Esophagus squamous epithelium (tissue), 5 donors: ENCODE data around the gene COL4A2. TPM values are rescaled to one million over a fixed set of nuclear protein-coding genes. Genes with fewer than 3 reads are reported as not detected.

Source experiments
- DNase-seq: peaks from one replicate; lab custom pipeline; 2025; lab: John Stamatoyannopoulos, UW
- H3K27ac ChIP-seq, 4 donors: fragments of 200-600 bp; sonication (generic); one replicate each; pipeline ENCODE4 v1.5.1; 2016 to 2019; ENCODE audit warnings: mild to moderate bottlenecking in 1 of 4
- H3K27me3 ChIP-seq, 4 donors: fragments of 200-600 bp; sonication (generic); 1 replicate in 3 of 4; 2 replicates in 1 of 4; pipeline versions ENCODE4 v1.5.1 to v1.6.0; 2017 to 2021; ENCODE audit warnings: antibody characterized with exemption in 1 of 4
- H3K36me3 ChIP-seq, 3 donors: fragments of 200-600 bp; sonication (generic); one replicate each; pipeline ENCODE4 v1.5.1; 2016 to 2019
- H3K4me1 ChIP-seq, 3 donors: fragments of 200-600 bp; sonication (generic); one replicate each; pipeline ENCODE4 v1.5.1; 2017 to 2019
- H3K4me3 ChIP-seq, 4 donors: fragments of 200-600 bp; sonication (generic); 1 replicate in 3 of 4; 2 replicates in 1 of 4; pipeline ENCODE4 v1.5.1; 2016 to 2019; ENCODE audit warnings: mild to moderate bottlenecking in 2 of 4, moderate library complexity in 1 of 4
- H3K9me3 ChIP-seq, 3 donors: fragments of 200-600 bp; sonication (generic); one replicate each; pipeline ENCODE4 v1.5.1; 2016 to 2019
- CTCF ChIP-seq, 6 experiments: fragments of 450-650 bp in 4 of 6; fragments of 200-600 bp in 2 of 6; sonication (generic) in 2 of 6; IDR thresholded peaks; one replicate each; pipeline ENCODE4 v1.5.1; 2016 to 2019; ENCODE audit warnings: antibody characterized with exemption in 6 of 6, mild to moderate bottlenecking in 4 of 6, moderate library complexity in 4 of 6
- POLR2A ChIP-seq, 4 donors: fragments of 450-650 bp; IDR thresholded peaks; one replicate each; pipeline ENCODE4 v1.6.1; 2017; ENCODE audit warnings: antibody characterized with exemption in 4 of 4, mild to moderate bottlenecking in 4 of 4, moderate library complexity in 3 of 4
- WGBS, 2 donors: methylation state at CpG; one replicate each; pipeline ENCODE4 v1.1.5; 2018; 5-methylcytosine and 5-hydroxymethylcytosine counted together
- intact Hi-C: fragments of 100-400 bp; cut with DNase I; formaldehyde crosslinking; loops from one replicate; pipeline ENCODE4 v1.15.0; 2022
- total RNA-seq, 4 donors: library from RNA; depleted of rRNA; stranded (reverse); fragments of >200 nt; gene quantifications; one replicate each; pipeline ENCODE4 v1.1.0, GENCODE V29; 2016
- donor health status: DM: yes; HTN: yes; CAD: no.

The COL4A2 gene
- total RNA-seq, 4 donors from 2014 or later: 11.9 to 102 (median 43.5) TPM

DNA sequence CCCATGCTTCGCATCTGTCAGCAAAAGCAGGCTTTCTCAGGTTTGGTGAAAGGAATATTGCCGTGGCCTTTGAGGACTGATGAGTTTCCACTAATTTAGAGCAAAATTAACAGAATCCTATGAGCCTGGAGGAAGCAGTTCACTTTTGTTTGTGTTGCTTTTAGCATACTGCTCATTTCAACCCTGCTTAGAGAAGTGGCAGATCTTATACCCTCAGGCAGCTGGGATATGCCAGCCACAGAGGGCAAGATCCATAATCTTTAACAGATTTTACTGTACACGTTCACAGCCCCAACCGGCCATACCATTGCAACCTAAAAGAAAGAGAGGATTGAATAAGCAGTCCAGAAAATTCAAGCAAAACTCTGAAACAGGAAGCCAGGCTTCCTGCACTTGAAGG, 60.5 kb downstream of the COL4A2 start:
- no peak overlapping the region for H3K27ac ChIP-seq
- no peak for TF ChIP-seq CTCF (IDR thresholded peaks at IDR 0.05)
- TF ChIP-seq POLR2A (IDR thresholded peaks at IDR 0.05): no peak
- H3K4me1 ChIP-seq: peaks cover 5 to 23% (median 5%) of the 10 kb centered on the region in 3 donors
- H3K36me3 ChIP-seq: no peaks in the 10 kb centered on the region
- no peak for DNase-seq
- H3K4me3 ChIP-seq: no peak overlapping the region
- intact Hi-C loops: no loop called here
- H3K9me3 ChIP-seq: no peaks in the 10 kb centered on the region
- WGBS, 2 donors: 41 to 64% methylated on average over 4 of the region's 4 CpGs
- no peaks in the 10 kb centered on the region for H3K27me3 ChIP-seq

DNA sequence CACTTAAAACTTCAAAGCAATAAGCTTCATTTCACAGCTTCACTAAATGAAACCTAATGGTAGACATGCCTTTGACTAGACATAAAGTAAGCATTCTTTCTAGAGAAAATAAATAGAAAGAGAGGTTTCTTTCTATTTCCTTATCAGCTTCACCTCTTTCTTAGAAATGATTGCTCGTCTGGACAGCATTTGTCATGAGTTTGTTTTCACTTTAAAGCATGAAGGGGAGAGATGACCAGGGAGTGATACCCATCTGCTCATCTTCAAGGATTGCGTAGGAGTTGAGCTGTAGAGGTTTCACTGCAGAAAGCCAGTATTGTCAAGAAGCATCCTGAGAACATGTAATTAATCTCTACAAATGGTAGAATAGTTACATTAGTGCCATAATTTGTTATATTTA, 61.3 kb downstream of the COL4A2 start:
- TF ChIP-seq CTCF (IDR thresholded peaks at IDR 0.05): no peak
- TF ChIP-seq POLR2A (IDR thresholded peaks at IDR 0.05): no peak
- Histone ChIP-seq H3K4me1 (peaks cover 5 to 26% (median 5%) of the 10 kb centered on the region in 3 donors), H3K36me3 (no peaks in the 10 kb centered on the region), H3K4me3 (no peak overlapping the region), H3K27me3 (no peaks in the 10 kb centered on the region), H3K9me3 (no peaks in the 10 kb centered on the region), H3K27ac (no peak overlapping the region)
- 71 to 75% methylated on average over 2 of the region's 2 CpGs for WGBS, 2 donors
- DNase-seq: no peak
- intact Hi-C loops: no loop called here

DNA sequence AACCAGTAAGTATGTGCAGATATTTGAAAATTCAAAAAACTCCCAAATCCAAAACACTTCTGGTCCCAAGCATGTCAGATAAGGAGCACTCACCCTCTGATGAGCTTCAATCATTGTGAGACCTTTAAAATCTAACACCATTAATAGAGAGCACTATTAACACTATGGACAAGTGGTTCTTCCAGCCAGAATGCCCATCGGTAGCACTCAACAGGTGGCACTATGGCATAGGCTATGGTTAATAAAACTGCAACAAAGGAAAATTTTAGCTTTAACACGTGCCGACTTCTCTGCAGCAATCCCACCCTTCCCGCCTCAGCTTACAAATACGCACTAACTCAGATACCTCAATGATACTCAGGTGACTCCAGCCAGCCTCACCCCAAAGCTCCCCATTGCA, 62.3 kb downstream of the COL4A2 start:
- WGBS, 2 donors: 92 to 95% methylated on average over 5 of the region's 5 CpGs
- intact Hi-C loops: no loop called here
- Histone ChIP-seq H3K9me3 (no peaks in the 10 kb centered on the region), H3K36me3 (no peaks in the 10 kb centered on the region), H3K27ac (no peak overlapping the region), H3K4me3 (no peak overlapping the region), H3K4me1 (peaks cover 5 to 36% (median 5%) of the 10 kb centered on the region in 3 donors), H3K27me3 (no peaks in the 10 kb centered on the region)
- DNase-seq: no peak
- TF ChIP-seq CTCF (IDR thresholded peaks at IDR 0.05) (no peak), POLR2A (IDR thresholded peaks at IDR 0.05) (no peak)

DNA sequence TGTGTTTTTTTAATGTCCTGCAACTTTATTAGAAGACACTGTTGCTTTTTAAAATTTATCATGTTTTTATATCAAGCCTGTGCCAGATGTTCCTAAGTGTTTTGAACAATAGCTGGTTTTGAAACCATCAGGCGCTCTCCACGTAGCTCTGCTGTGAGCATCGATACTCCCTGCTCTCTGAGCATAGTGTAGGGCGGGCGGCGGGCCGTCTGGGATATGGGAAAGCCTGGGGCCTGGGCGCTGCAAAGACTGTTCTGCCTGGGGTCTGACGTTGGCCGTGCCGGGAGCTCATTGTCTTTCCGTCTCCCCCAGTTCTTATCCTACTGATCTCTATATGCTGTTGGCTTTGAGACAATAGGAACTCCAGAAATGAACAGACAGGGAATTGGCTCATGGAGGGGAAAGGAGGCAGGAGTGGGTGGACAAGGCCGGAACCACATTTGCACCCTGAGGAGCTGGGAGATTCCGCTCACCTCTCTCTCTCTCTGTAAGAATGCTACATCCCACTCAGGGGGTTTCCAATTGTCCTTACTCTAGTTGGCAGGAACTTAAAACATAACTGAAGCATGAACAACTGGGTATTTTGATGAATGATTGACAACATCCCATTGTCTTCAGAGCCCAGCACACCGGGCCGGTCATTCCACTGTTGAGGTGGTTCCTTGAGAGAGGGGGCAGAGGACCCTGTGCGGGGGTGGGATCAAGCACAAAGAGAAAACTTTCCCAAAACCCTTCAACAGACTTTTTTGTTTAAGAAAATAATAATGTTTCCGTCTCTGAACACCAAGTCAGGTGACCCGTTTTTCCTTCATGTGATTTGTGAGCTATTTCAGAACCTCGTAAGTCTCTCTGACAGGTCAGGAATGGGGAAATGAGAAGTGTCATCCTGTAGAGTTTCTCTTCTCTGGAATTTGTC, 64.7 kb downstream of the COL4A2 start:
- no peaks in the 10 kb centered on the region for H3K36me3 ChIP-seq
- intact Hi-C loops: no loop called here
- peak overlapping the region in 1 of 4 donors; percentile 7 for H3K4me3 ChIP-seq
- H3K4me1 ChIP-seq: peaks cover 5 to 44% (median 5%) of the 10 kb centered on the region in 3 donors
- WGBS, 2 donors: 52 to 54% methylated on average over 10 to 13 of the region's 20 CpGs
- peak overlapping the region; percentile 37 to 76 (median 62) for H3K27ac ChIP-seq
- no peak for DNase-seq
- no peaks in the 10 kb centered on the region for H3K9me3 ChIP-seq
- TF ChIP-seq CTCF (IDR thresholded peaks at IDR 0.05) (no peak), POLR2A (IDR thresholded peaks at IDR 0.05) (no peak)
- no peaks in the 10 kb centered on the region for H3K27me3 ChIP-seq

GRCh38 chr13:110372676-110373075, 65.6 kb downstream of the COL4A2 start:
- intact Hi-C loops: no loop called here
- DNase-seq: no peak
- Histone ChIP-seq H3K4me1 (peaks cover 5 to 49% (median 8%) of the 10 kb centered on the region in 3 donors), H3K9me3 (no peaks in the 10 kb centered on the region), H3K27ac (peak overlapping the region in 3 of 4 donors; percentile 55 to 63 (median 60)), H3K4me3 (no peak overlapping the region), H3K27me3 (no peaks in the 10 kb centered on the region), H3K36me3 (no peaks in the 10 kb centered on the region)
- TF ChIP-seq POLR2A (IDR thresholded peaks at IDR 0.05): no peak
- TF ChIP-seq CTCF (IDR thresholded peaks at IDR 0.05): no peak
